ENCODE measurements around the gene LPCAT1.

DNA sequence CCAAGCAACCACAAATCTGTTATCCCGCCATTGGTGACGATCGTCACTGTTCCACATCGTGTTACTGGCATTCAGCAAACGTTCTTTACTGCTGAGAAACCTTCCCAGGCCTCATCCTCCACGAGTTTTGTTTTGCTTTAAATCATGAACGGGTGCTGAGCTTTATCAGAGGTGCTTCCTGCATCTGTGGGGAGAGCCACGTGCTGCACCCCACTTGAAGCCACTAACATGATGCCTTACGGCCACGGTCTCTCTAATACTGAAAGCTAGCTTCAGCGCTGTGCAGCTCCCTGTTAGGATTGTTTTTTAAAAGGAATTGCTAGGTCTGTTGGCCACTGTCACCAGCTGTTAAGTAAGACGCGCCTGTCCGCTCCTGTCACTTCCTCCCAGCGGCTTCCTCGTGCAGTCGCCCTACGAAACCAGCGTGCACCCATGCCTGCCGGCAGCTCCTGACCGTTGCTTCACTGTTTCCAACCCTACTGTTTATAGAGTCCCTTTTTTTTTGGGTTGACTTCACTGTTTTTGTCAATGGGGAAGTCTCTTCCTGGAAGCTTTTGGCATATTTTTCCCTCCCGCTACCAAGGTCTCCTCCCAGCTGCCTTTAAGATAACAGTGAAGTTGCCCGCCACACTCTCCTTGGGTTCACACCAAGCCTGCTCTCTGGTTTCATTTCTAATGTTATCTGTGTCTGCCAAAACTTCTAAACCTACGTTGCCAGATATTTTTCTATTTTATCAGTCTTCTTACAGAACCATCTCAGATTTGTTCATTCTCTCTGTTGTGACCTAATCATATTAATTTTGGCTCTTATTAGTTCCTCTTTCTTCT is 20.3 kb downstream of the LPCAT1 start:
- TF ChIP-seq POLR2A (IDR thresholded peaks at IDR 0.05; ENCODE audit: low read depth, low read length) (no peak), MAFK (IDR thresholded peaks at IDR 0.05; ENCODE audit: low read depth, low read length) (no peak), MAZ (IDR thresholded peaks at IDR 0.05; ENCODE audit: borderline replicate concordance, low read depth, low read length) (no peak)
- TF ChIP-seq, protein P1, sequence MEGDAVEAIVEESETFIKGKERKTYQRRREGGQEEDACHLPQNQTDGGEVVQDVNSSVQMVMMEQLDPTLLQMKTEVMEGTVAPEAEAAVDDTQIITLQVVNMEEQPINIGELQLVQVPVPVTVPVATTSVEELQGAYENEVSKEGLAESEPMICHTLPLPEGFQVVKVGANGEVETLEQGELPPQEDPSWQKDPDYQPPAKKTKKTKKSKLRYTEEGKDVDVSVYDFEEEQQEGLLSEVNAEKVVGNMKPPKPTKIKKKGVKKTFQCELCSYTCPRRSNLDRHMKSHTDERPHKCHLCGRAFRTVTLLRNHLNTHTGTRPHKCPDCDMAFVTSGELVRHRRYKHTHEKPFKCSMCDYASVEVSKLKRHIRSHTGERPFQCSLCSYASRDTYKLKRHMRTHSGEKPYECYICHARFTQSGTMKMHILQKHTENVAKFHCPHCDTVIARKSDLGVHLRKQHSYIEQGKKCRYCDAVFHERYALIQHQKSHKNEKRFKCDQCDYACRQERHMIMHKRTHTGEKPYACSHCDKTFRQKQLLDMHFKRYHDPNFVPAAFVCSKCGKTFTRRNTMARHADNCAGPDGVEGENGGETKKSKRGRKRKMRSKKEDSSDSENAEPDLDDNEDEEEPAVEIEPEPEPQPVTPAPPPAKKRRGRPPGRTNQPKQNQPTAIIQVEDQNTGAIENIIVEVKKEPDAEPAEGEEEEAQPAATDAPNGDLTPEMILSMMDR (conservative IDR thresholded peaks at IDR 0.05; ENCODE audit: low read depth, low read length), result no peak

Data from IMR-90 (cell line).